Osteoblast (primary cell): Measurements from ENCODE around the gene SLC25A3. TPM values are rescaled to one million over a fixed set of nuclear protein-coding genes. Genes with fewer than 3 reads are reported as not detected.
A peak's percentile ranks its signal among the peaks of the same experiment; 100 is the strongest.

ENCODE experiments used
- DNase-seq: peaks from one replicate; pipeline ENCODE4 v3.0.0; 2011; ENCODE audit warnings: low spot score, mixed read lengths; ENCODE audit not compliant: insufficient read length; ENCODE audit errors: missing footprints
- H2AFZ ChIP-seq: 2 replicates; pipeline ENCODE4 v1.6.0; 2011; ENCODE audit warnings: mild to moderate bottlenecking, low read length
- H3K27ac ChIP-seq: 2 replicates; pipeline ENCODE4 v1.5.1; 2011; ENCODE audit warnings: mild to moderate bottlenecking, low read depth, low read length, moderate library complexity
- H3K27me3 ChIP-seq: 2 replicates; pipeline ENCODE4 v1.6.0; 2012; ENCODE audit warnings: mild to moderate bottlenecking, control low read depth, inconsistent platforms, low read length, moderate library complexity; ENCODE audit not compliant: insufficient read depth
- H3K36me3 ChIP-seq: 2 replicates; pipeline ENCODE4 v1.5.1; 2011; ENCODE audit warnings: mild to moderate bottlenecking, low read length, control low read depth, moderate library complexity; ENCODE audit not compliant: insufficient read depth
- H3K4me1 ChIP-seq: 2 replicates; pipeline ENCODE4 v1.5.1; 2011; ENCODE audit warnings: mild to moderate bottlenecking, low read length, control low read depth, moderate library complexity; ENCODE audit not compliant: insufficient read depth
- H3K4me2 ChIP-seq: 2 replicates; pipeline ENCODE4 v1.6.0; 2011; ENCODE audit warnings: mild to moderate bottlenecking, low read length; ENCODE audit not compliant: insufficient read depth
- H3K4me3 ChIP-seq: fragments of 200-600 bp; sonication (generic); 3 replicates; pipeline ENCODE4 v1.5.1; 2012; ENCODE audit warnings: mild to moderate bottlenecking, low read length, inconsistent platforms; ENCODE audit not compliant: insufficient read depth
- H3K79me2 ChIP-seq: 2 replicates; pipeline ENCODE4 v1.6.0; 2012; ENCODE audit warnings: mild to moderate bottlenecking, low read length, control low read depth, inconsistent platforms; ENCODE audit not compliant: insufficient read depth
- H3K9me3 ChIP-seq: 2 replicates; pipeline ENCODE4 v1.5.1; 2011; ENCODE audit warnings: low read depth, low read length, control low read depth
- H4K20me1 ChIP-seq: 2 replicates; pipeline ENCODE4 v1.6.0; 2012; ENCODE audit warnings: mild to moderate bottlenecking, low read length, control low read depth; ENCODE audit not compliant: insufficient read depth
- CTCF ChIP-seq: IDR thresholded peaks from 2 replicates; pipeline ENCODE4 v1.5.1; 2011; ENCODE audit warnings: mild to moderate bottlenecking, low read depth, low read length, moderate library complexity; ENCODE audit errors: extremely low read depth
- total RNA-seq: library from RNA; depleted of rRNA; stranded (reverse); fragments of >200 nt; gene quantifications from 2 replicates; pipeline ENCODE4 v1.2.3, GENCODE V29; 2012

The SLC25A3 gene
- total RNA-seq, 1 donor: 771 TPM

- Histone ChIP-seq H3K79me2 (no peaks in the 10 kb centered on the region), H3K4me3 (no peak overlapping the region), H3K9me3 (no peaks in the 10 kb centered on the region), H3K4me2 (no peak overlapping the region), H2AFZ (no peak overlapping the region), H3K4me1 (no peaks in the 10 kb centered on the region), H3K36me3 (no peaks in the 10 kb centered on the region), H3K27ac (no peak overlapping the region), H3K27me3 (no peaks in the 10 kb centered on the region), H4K20me1 (no peaks in the 10 kb centered on the region)
- DNase-seq: no peak
- TF ChIP-seq CTCF: no peak
These were observed 12.8 kb upstream of the SLC25A3 start for GRCh38 chr12:98580695-98581094.

GRCh38 chr12:98581101-98581500 is 12.4 kb upstream of the SLC25A3 start:
- Histone ChIP-seq H3K79me2 (no peaks in the 10 kb centered on the region), H2AFZ (no peak overlapping the region), H3K9me3 (no peaks in the 10 kb centered on the region), H3K27me3 (no peaks in the 10 kb centered on the region), H3K27ac (no peak overlapping the region), H3K4me2 (no peak overlapping the region), H4K20me1 (no peaks in the 10 kb centered on the region), H3K36me3 (no peaks in the 10 kb centered on the region), H3K4me3 (no peak overlapping the region), H3K4me1 (no peaks in the 10 kb centered on the region)
- TF ChIP-seq CTCF: no peak
- DNase-seq: no peak

- H3K79me2 ChIP-seq: no peaks in the 10 kb centered on the region
- peak; percentile 31 for DNase-seq
- H3K27ac ChIP-seq: no peak overlapping the region
- H2AFZ ChIP-seq: no peak overlapping the region
- no peaks in the 10 kb centered on the region for H3K36me3 ChIP-seq
- H3K9me3 ChIP-seq: no peaks in the 10 kb centered on the region
- no peak overlapping the region for H3K4me3 ChIP-seq
- no peak overlapping the region for H3K4me2 ChIP-seq
- no peaks in the 10 kb centered on the region for H3K4me1 ChIP-seq
- no peaks in the 10 kb centered on the region for H4K20me1 ChIP-seq
- no peak for TF ChIP-seq CTCF
- H3K27me3 ChIP-seq: no peaks in the 10 kb centered on the region
These were observed 11.4 kb upstream of the SLC25A3 start for GRCh38 chr12:98582093-98582492.

GRCh38 chr12:98587084-98587483 is 6.4 kb upstream of the SLC25A3 start:
- peak; percentile 3 for DNase-seq
- H3K79me2 ChIP-seq: no peaks in the 10 kb centered on the region
- H3K9me3 ChIP-seq: no peaks in the 10 kb centered on the region
- no peak overlapping the region for H2AFZ ChIP-seq
- H3K27ac ChIP-seq: no peak overlapping the region
- TF ChIP-seq CTCF: no peak
- no peaks in the 10 kb centered on the region for H3K4me1 ChIP-seq
- H3K4me3 ChIP-seq: no peak overlapping the region
- H4K20me1 ChIP-seq: no peaks in the 10 kb centered on the region
- no peaks in the 10 kb centered on the region for H3K36me3 ChIP-seq
- H3K4me2 ChIP-seq: no peak overlapping the region
- no peaks in the 10 kb centered on the region for H3K27me3 ChIP-seq
